ENCODE data around the gene RPSA.

The RPSA gene

DNA sequence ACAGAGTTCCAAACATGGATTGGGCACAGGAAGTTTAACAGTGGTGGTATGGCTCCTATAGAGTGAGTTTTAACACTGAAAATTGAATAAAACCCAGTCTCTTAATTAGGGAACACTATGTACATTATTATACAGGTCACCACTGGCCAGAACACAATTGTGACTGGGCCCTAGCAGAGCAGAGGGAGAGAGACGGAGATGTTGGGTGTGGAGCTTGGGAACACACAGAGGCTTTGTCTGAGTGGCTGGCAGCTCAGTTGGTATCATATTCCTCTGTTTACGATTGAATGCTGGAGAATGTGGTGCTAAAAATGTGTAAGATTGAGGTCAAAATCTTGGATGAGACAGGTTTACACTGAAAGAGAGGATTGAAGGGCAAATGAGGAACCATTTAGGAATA lies 54.2 kb downstream of the RPSA start:
- no peak for DNase-seq

Data from right hindlimb (tissue), 1 donor.